Skeletal muscle satellite cell (primary cell): Measurements from ENCODE around the gene GPC6.

Source experiments
- H3K27me3 ChIP-seq: 2 replicates; pipeline ENCODE4 v1.7.0; 2013; ENCODE audit warnings: low read length; ENCODE audit not compliant: control insufficient read depth, insufficient read depth
- H3K36me3 ChIP-seq: 2 replicates; pipeline ENCODE4 v1.7.0; 2013; ENCODE audit warnings: mild to moderate bottlenecking, control low read depth, low read length; ENCODE audit not compliant: insufficient read depth
- H3K4me1 ChIP-seq: 2 replicates; pipeline ENCODE4 v1.7.0; 2013; ENCODE audit warnings: low read length; ENCODE audit not compliant: control insufficient read depth, insufficient read depth
- H3K4me2 ChIP-seq: 2 replicates; pipeline ENCODE4 v1.7.0; 2013; ENCODE audit warnings: mild to moderate bottlenecking, low read length
- H3K4me3 ChIP-seq: 2 replicates; pipeline ENCODE4 v1.7.0; 2013; ENCODE audit warnings: low read length
- H3K9ac ChIP-seq: 2 replicates; pipeline ENCODE4 v1.7.0; 2013; ENCODE audit warnings: mild to moderate bottlenecking, low read depth, low read length, moderate library complexity
- H3K9me3 ChIP-seq: replicated peaks from 2 replicates; pipeline ENCODE4 v1.7.0; 2013; ENCODE audit warnings: mild to moderate bottlenecking, control low read depth, low read length

The GPC6 gene

GRCh38 chr13:94384231-94384905 lies 1157.8 kb downstream of the GPC6 start:
- no peaks in the 10 kb centered on the region for H3K4me1 ChIP-seq

GRCh38 chr13:94387047-94387446 lies 1160.4 kb downstream of the GPC6 start:
- no peaks in the 10 kb centered on the region for H3K4me1 ChIP-seq
- no peak overlapping the region for H3K4me3 ChIP-seq
- H3K4me2 ChIP-seq = no peak overlapping the region
- no peaks in the 10 kb centered on the region for H3K9me3 ChIP-seq
- H3K36me3 ChIP-seq = no peaks in the 10 kb centered on the region
- no peaks in the 10 kb centered on the region for H3K27me3 ChIP-seq
- H3K9ac ChIP-seq = no peak overlapping the region

More at GRCh38 chr13:94384231-94384905, 1157.8 kb downstream of the GPC6 start:
- Histone ChIP-seq H3K36me3 (no peaks in the 10 kb centered on the region), H3K9ac (no peak overlapping the region), H3K27me3 (no peaks in the 10 kb centered on the region), H3K4me2 (no peak overlapping the region), H3K9me3 (no peaks in the 10 kb centered on the region), H3K4me3 (no peak overlapping the region)

GRCh38 chr13:94389604-94390351 lies 1163.2 kb downstream of the GPC6 start:
- no peaks in the 10 kb centered on the region for H3K4me1 ChIP-seq

GRCh38 chr13:94390881-94391280 lies 1164.3 kb downstream of the GPC6 start:
- no peaks in the 10 kb centered on the region for H3K27me3 ChIP-seq
- no peak overlapping the region for H3K4me2 ChIP-seq
- H3K9me3 ChIP-seq = no peaks in the 10 kb centered on the region
- H3K4me3 ChIP-seq = no peak overlapping the region
- no peaks in the 10 kb centered on the region for H3K4me1 ChIP-seq
- no peaks in the 10 kb centered on the region for H3K36me3 ChIP-seq
- H3K9ac ChIP-seq = no peak overlapping the region

More at GRCh38 chr13:94389604-94390351, 1163.2 kb downstream of the GPC6 start:
- no peaks in the 10 kb centered on the region for H3K36me3 ChIP-seq
- H3K27me3 ChIP-seq = no peaks in the 10 kb centered on the region
- H3K9me3 ChIP-seq = no peaks in the 10 kb centered on the region
- no peak overlapping the region for H3K4me2 ChIP-seq
- H3K9ac ChIP-seq = no peak overlapping the region
- H3K4me3 ChIP-seq = no peak overlapping the region

- Histone ChIP-seq H3K27me3 (no peaks in the 10 kb centered on the region), H3K4me3 (no peak overlapping the region)
These were observed 1168.1 kb downstream of the GPC6 start for GRCh38 chr13:94394723-94395122.

GRCh38 chr13:94395860-94396259 lies 1169.3 kb downstream of the GPC6 start:
- Histone ChIP-seq H3K9ac (no peak overlapping the region), H3K4me1 (no peaks in the 10 kb centered on the region), H3K4me2 (no peak overlapping the region)

More at GRCh38 chr13:94394723-94395122, 1168.1 kb downstream of the GPC6 start:
- Histone ChIP-seq H3K9ac (no peak overlapping the region), H3K4me1 (no peaks in the 10 kb centered on the region), H3K36me3 (no peaks in the 10 kb centered on the region), H3K9me3 (no peaks in the 10 kb centered on the region), H3K4me2 (no peak overlapping the region)

GRCh38 chr13:94399812-94400211 lies 1173.2 kb downstream of the GPC6 start:
- Histone ChIP-seq H3K9me3 (no peaks in the 10 kb centered on the region), H3K36me3 (no peaks in the 10 kb centered on the region), H3K9ac (no peak overlapping the region), H3K4me3 (no peak overlapping the region), H3K4me1 (no peaks in the 10 kb centered on the region), H3K27me3 (no peaks in the 10 kb centered on the region), H3K4me2 (no peak overlapping the region)

More at GRCh38 chr13:94395860-94396259, 1169.3 kb downstream of the GPC6 start:
- Histone ChIP-seq H3K4me3 (no peak overlapping the region), H3K27me3 (no peaks in the 10 kb centered on the region), H3K36me3 (no peaks in the 10 kb centered on the region), H3K9me3 (no peaks in the 10 kb centered on the region)

- H3K36me3 ChIP-seq = no peaks in the 10 kb centered on the region
- no peaks in the 10 kb centered on the region for H3K4me1 ChIP-seq
- H3K4me3 ChIP-seq = no peak overlapping the region
- H3K27me3 ChIP-seq = no peaks in the 10 kb centered on the region
- H3K4me2 ChIP-seq = no peak overlapping the region
- H3K9ac ChIP-seq = no peak overlapping the region
- H3K9me3 ChIP-seq = no peaks in the 10 kb centered on the region
These were observed 1174.3 kb downstream of the GPC6 start for GRCh38 chr13:94400874-94401273.

GRCh38 chr13:94408314-94409036 lies 1181.9 kb downstream of the GPC6 start:
- Histone ChIP-seq H3K9ac (no peak overlapping the region), H3K27me3 (no peaks in the 10 kb centered on the region), H3K36me3 (no peaks in the 10 kb centered on the region), H3K4me2 (no peak overlapping the region), H3K9me3 (no peaks in the 10 kb centered on the region), H3K4me3 (no peak overlapping the region), H3K4me1 (no peaks in the 10 kb centered on the region)

- no peaks in the 10 kb centered on the region for H3K36me3 ChIP-seq
- H3K4me2 ChIP-seq = no peak overlapping the region
- H3K9ac ChIP-seq = no peak overlapping the region
- H3K4me3 ChIP-seq = no peak overlapping the region
- no peaks in the 10 kb centered on the region for H3K9me3 ChIP-seq
- peaks cover 7% of the 10 kb centered on the region for H3K27me3 ChIP-seq
- peaks cover 5% of the 10 kb centered on the region for H3K4me1 ChIP-seq
These were observed 1185.1 kb downstream of the GPC6 start for GRCh38 chr13:94411747-94412146.

- Histone ChIP-seq H3K27me3 (peaks cover 7% of the 10 kb centered on the region), H3K4me3 (no peak overlapping the region), H3K4me1 (peaks cover 5% of the 10 kb centered on the region), H3K36me3 (no peaks in the 10 kb centered on the region), H3K9me3 (no peaks in the 10 kb centered on the region), H3K4me2 (no peak overlapping the region), H3K9ac (no peak overlapping the region)
These were observed 1186.4 kb downstream of the GPC6 start for GRCh38 chr13:94412870-94413597.
